ENCODE results near the gene ARHGEF7. TPM values are rescaled to one million over a fixed set of nuclear protein-coding genes. Genes with fewer than 3 reads are reported as not detected.
"Not testable (repeated sequence)": the region's sequence is repeated elsewhere in the genome, so short reads cannot be mapped to it uniquely, and the experiment has no call there.

The ARHGEF7 gene
- total RNA-seq, 2 experiments from 2014 or later = 53.1 to 53.4 TPM

DNA sequence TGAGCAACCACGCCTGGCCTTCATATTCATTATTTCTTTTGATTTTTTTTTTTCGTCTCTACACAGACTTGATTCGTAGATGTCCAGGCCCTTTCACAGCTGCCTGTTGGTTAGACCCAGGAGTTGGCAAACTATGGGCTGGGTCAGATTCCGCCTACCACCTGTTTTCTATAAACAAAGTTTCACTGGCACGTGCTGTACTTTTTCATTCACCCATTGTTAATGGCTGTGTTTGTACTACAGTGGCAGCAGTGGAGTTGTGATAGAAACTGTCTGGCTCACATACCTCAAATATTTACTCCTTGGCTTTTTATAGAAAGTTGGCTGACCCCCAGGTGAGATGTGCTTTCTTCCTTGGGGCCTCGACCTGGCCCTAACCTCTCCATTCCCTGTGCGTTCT, 132.4 kb downstream of the ARHGEF7 start:
- ChIA-PET CTCF (no interaction called here), POLR2A (no interaction called here)
- H3K36me3 Mint-ChIP-seq = peaks cover 49% of the 10 kb centered on the region
- peaks cover 12% of the 10 kb centered on the region for H3K4me1 Mint-ChIP-seq (ENCODE audit: low read depth)
- H3K4me3 Mint-ChIP-seq = no peak overlapping the region
- H3K27ac Mint-ChIP-seq = no peak overlapping the region
- H3K9me3 Mint-ChIP-seq = no peaks in the 10 kb centered on the region
- DNase-seq = no peak
- H3K27me3 Mint-ChIP-seq = no peaks in the 10 kb centered on the region
- intact Hi-C loops (cut with micrococcal nuclease) = no loop called here

- Mint-ChIP-seq H3K27ac (no peak overlapping the region), H3K9me3 (no peaks in the 10 kb centered on the region), H3K36me3 (peaks cover 55% of the 10 kb centered on the region), H3K4me1 (ENCODE audit: low read depth) (peaks cover 12% of the 10 kb centered on the region), H3K27me3 (no peaks in the 10 kb centered on the region), H3K4me3 (no peak overlapping the region)
- ChIA-PET POLR2A (no interaction called here), CTCF (interaction anchor here (1.3 to 1.9 kb wide), 2 partner anchors 24 to 181 kb away, joined by 6 read pairs; no protein-coding TSS in a partner anchor)
- DNase-seq = no peak
- intact Hi-C loops (cut with micrococcal nuclease) = no loop called here
Measured at GRCh38 chr13:111248822-111249221, 133.7 kb downstream of the ARHGEF7 start.

DNA sequence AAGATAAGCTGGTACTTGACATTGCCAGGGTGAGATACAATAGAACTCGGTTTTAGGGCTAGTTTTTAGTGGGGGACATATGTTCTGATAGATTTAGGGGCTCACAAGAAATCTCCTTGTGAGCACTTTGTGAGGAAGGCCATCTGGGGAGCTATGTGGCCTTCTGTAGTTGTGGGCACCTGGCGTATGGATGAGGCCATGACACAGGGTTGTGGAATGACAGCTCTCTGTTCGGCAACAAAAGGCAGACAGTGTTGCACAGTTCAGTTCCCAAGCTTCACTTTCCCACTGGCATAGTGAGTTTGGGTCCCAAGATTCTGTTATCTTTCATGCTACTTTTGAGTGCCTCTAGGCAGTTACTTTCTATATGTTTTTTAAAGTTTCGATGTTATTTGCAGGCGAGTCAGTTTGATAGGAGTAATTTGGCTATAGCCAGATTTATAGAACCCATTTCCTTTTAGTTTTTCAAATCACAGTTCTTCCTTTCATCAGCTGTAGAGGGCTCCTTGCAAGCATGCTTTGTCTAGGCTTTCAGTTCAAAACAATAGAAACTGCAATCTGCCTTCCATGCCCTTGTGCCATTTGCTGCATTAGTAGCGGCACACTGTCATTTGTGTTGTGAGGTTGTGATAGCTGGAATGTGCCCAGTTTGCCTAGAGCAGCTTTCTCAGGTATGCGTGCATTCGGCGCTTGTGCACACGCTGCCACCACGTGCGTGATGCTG, 134.7 kb downstream of the ARHGEF7 start:
- CTCF ChIA-PET = interaction anchor here (1.3 to 1.9 kb wide), 2 partner anchors 25 to 182 kb away, joined by 6 read pairs; no protein-coding TSS in a partner anchor
- intact Hi-C loops (cut with micrococcal nuclease) = no loop called here
- Mint-ChIP-seq H3K27me3 (no peaks in the 10 kb centered on the region), H3K4me3 (no peak overlapping the region), H3K27ac (no peak overlapping the region), H3K4me1 (ENCODE audit: low read depth) (peaks cover 11% of the 10 kb centered on the region), H3K36me3 (peaks cover 49% of the 10 kb centered on the region), H3K9me3 (no peaks in the 10 kb centered on the region)
- POLR2A ChIA-PET = no interaction called here
- no peak for DNase-seq

DNA sequence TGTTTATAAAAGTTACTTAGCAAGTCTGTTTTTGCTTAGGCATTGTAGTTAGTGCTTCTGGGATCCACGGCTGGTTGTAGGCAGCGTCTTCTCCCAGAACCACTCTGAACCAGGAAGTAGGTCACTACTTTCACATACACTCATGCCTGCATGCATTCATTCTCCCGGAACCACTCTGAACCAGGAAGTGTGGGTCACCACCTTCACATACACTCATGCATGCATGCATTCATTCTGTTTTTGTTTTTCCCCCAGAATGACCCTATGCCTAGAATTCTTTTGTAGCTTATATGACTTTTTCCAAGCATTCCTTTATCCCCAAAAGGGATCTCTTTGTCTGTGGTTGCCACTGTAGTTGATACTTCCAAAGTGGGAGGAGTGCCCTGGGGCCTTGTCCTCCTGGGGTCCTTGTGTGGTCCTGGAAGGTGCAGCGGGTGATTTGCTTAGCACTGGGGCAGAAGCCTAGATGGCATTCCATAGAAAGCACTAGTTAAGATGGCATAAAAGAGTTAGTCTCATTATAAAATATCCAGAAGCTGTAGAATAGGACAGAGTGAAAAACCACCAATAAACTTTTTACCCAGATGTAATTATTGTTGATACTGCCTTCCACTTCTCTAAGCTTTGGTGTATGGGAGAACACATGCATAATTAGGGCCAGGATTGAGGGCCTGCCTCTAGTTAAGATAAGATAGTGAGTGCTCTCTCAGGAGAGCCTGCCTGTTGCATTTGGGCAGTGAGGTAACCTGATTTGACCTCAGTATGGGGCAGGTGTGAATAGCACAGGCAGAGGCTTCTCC, 136.7 kb downstream of the ARHGEF7 start:
- H3K9me3 Mint-ChIP-seq = no peaks in the 10 kb centered on the region

DNA sequence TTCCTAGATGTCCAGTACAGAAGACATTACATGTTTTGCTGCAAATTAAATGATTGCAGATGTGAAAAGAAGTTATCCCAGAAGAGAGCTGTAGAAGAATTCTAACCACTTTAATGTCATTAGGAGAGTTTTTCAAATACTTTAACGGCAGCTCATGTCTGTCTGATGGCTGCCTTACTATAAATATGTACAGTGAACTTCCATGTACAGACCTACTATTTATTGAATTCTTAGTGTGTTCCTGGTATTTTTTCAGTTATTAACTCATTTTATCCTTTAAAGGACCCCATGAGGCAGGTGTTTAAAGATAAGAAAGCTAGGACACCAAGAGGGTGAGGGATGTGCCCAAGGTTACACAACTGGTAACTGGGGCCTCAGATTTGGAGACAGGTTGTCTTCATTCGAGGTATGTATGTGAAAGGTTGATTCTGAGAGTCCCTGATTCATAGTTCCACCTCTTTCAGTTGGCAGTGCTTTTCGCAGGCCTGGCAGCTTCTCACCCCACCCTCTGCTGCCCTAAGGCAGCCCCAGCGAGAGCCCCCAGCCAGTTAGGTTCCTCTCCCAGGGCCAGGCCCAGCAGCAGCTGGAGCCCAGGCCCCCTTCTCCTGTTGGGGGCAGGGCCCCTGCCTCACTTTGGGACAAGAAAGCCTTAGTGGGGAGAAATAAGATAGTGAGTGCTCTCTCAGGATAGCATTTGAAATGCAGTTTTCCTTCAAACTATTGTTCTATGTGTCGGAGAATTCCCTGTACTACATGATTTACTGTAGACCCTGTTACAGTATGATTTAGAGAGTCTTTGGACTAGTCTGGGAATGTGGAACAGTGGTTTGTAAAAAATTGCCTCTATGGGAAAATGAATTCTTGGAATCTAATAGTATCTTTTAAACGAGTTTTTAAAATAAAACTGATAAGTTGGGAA, 137.6 kb downstream of the ARHGEF7 start:
- no peaks in the 10 kb centered on the region for H3K27me3 Mint-ChIP-seq
- DNase-seq = no peak
- no peaks in the 10 kb centered on the region for H3K4me1 Mint-ChIP-seq (ENCODE audit: low read depth)
- ChIA-PET POLR2A (no interaction called here), CTCF (no interaction called here)
- H3K4me3 Mint-ChIP-seq = no peak overlapping the region
- intact Hi-C loops (cut with micrococcal nuclease) = no loop called here
- H3K9me3 Mint-ChIP-seq = no peaks in the 10 kb centered on the region
- no peak overlapping the region for H3K27ac Mint-ChIP-seq
- peaks cover 49% of the 10 kb centered on the region for H3K36me3 Mint-ChIP-seq

More for the DNA sequence above, 136.7 kb downstream of the ARHGEF7 start:
- no peak for DNase-seq
- Mint-ChIP-seq H3K27me3 (no peaks in the 10 kb centered on the region), H3K27ac (no peak overlapping the region), H3K36me3 (peaks cover 47% of the 10 kb centered on the region), H3K4me1 (ENCODE audit: low read depth) (no peaks in the 10 kb centered on the region), H3K4me3 (no peak overlapping the region)
- ChIA-PET CTCF (no interaction called here), POLR2A (no interaction called here)
- intact Hi-C loops (cut with micrococcal nuclease) = no loop called here

GRCh38 chr13:111253365-111253872, 138.3 kb downstream of the ARHGEF7 start:
- no peaks in the 10 kb centered on the region for H3K27me3 Mint-ChIP-seq
- no peak overlapping the region for H3K4me3 Mint-ChIP-seq
- H3K4me1 Mint-ChIP-seq (ENCODE audit: low read depth) = no peaks in the 10 kb centered on the region

GRCh38 chr13:111255228-111255790, 140.2 kb downstream of the ARHGEF7 start:
- peaks cover 11% of the 10 kb centered on the region for H3K9me3 Mint-ChIP-seq
- POLR2A ChIA-PET = no interaction called here
- no peaks in the 10 kb centered on the region for H3K4me1 Mint-ChIP-seq (ENCODE audit: low read depth)
- DNase-seq = no peak
- intact Hi-C loops (cut with micrococcal nuclease) = no loop called here
- no peak overlapping the region for H3K4me3 Mint-ChIP-seq
- CTCF ChIA-PET = interaction anchor here (1.9 kb wide), 1 partner anchor 187 kb away, joined by 5 read pairs; no protein-coding TSS in a partner anchor
- no peaks in the 10 kb centered on the region for H3K27me3 Mint-ChIP-seq
- H3K36me3 Mint-ChIP-seq = peaks cover 61% of the 10 kb centered on the region
- H3K27ac Mint-ChIP-seq = no peak overlapping the region

More at GRCh38 chr13:111253365-111253872, 138.3 kb downstream of the ARHGEF7 start:
- CTCF ChIA-PET = no interaction called here
- no peak overlapping the region for H3K27ac Mint-ChIP-seq
- intact Hi-C loops (cut with micrococcal nuclease) = no loop called here
- no peak for DNase-seq
- no peaks in the 10 kb centered on the region for H3K9me3 Mint-ChIP-seq
- peaks cover 50% of the 10 kb centered on the region for H3K36me3 Mint-ChIP-seq
- POLR2A ChIA-PET = no interaction called here

DNA sequence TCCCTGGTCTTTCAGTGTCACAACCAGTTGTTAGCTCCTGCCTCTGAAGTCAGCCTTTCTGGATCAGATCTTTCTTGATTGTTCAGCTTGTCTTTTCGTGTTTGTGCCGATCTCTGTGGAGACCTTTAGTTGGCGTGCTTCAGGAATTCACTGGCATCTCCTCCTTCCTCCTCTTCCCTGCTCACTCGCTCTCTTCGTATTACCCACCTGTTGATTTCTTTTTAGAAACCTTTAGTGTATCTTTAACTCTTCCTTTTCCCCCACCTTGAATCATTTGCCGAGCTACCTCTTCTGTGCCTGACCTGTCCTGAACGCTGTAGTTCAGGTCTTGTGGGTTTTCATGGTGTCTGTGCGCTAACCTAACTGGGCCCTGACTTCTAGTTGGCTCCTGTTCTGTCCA, 141.3 kb downstream of the ARHGEF7 start:
- no peak overlapping the region for H3K4me3 Mint-ChIP-seq
- H3K27ac Mint-ChIP-seq = no peak overlapping the region
- ChIA-PET CTCF (interaction anchor here (0.6 to 1.9 kb wide), 2 partner anchors 99 to 189 kb away, joined by 5 read pairs; no protein-coding TSS in a partner anchor), POLR2A (no interaction called here)
- H3K36me3 Mint-ChIP-seq = peaks cover 58% of the 10 kb centered on the region
- intact Hi-C loops (cut with micrococcal nuclease) = no loop called here
- no peaks in the 10 kb centered on the region for H3K27me3 Mint-ChIP-seq
- no peaks in the 10 kb centered on the region for H3K4me1 Mint-ChIP-seq (ENCODE audit: low read depth)
- H3K9me3 Mint-ChIP-seq = peaks cover 11% of the 10 kb centered on the region
- DNase-seq = no peak

DNA sequence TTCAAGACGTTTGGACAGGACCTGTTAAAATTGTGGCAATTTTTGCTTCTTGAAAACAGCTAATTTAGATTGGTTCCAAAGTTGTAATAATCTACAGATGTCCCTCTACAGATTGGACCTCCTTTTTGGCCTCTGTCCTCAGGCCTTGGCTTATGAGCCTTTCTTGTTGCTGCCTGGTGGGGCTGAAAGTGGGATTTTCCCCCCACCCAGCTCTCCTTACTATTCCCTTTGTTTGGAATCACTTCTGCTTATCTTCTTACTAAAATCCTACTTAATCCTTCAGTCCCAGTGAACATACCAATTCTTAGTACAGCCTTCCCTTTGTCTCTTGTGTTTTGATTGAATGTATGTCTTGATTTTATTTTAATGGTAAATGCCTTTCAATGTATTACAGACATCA, 141.8 kb downstream of the ARHGEF7 start:
- Mint-ChIP-seq H3K27ac (no peak overlapping the region), H3K27me3 (no peaks in the 10 kb centered on the region), H3K4me1 (ENCODE audit: low read depth) (no peaks in the 10 kb centered on the region), H3K36me3 (peaks cover 56% of the 10 kb centered on the region), H3K4me3 (no peak overlapping the region), H3K9me3 (peaks cover 11% of the 10 kb centered on the region)
- intact Hi-C loops (cut with micrococcal nuclease) = no loop called here
- DNase-seq = no peak
- ChIA-PET CTCF (interaction anchor here (1.9 kb wide), 1 partner anchor 189 kb away, joined by 5 read pairs; no protein-coding TSS in a partner anchor), POLR2A (no interaction called here)

- H3K36me3 Mint-ChIP-seq = peaks cover 53% of the 10 kb centered on the region
- not testable (repeated sequence) for H3K27me3 Mint-ChIP-seq
Measured at GRCh38 chr13:111257899-111258298, 142.8 kb downstream of the ARHGEF7 start.

DNA sequence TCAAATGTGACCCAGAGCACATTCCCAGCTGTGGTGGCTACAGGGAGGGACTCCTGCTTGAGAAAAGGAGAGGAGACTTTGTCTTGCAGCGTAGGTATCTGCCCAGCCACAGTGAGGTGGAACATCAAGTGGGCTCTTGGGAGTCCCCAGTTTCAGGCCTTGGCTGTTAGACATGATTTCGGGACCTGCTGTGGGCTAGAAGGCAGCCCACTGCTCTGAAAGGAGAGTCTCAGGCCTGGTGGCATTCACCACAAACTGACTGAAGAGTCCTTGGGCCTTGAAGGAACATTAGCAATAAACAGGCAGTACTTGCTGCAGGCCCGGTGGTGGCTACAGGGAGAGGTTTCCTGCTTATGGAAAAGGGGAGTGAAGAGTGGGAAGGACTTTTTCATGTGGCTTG, 143.5 kb downstream of the ARHGEF7 start:
- H3K27ac Mint-ChIP-seq = no peak overlapping the region
- CTCF ChIA-PET = no interaction called here
- intact Hi-C loops (cut with micrococcal nuclease) = no loop called here
- H3K36me3 Mint-ChIP-seq = peaks cover 49% of the 10 kb centered on the region
- H3K9me3 Mint-ChIP-seq = peaks cover 11% of the 10 kb centered on the region
- POLR2A ChIA-PET = no interaction called here
- H3K4me1 Mint-ChIP-seq (ENCODE audit: low read depth) = no peaks in the 10 kb centered on the region
- no peaks in the 10 kb centered on the region for H3K27me3 Mint-ChIP-seq
- DNase-seq = no peak
- H3K4me3 Mint-ChIP-seq = no peak overlapping the region

More at GRCh38 chr13:111257899-111258298, 142.8 kb downstream of the ARHGEF7 start:
- CTCF ChIA-PET; H3K4me3 Mint-ChIP-seq; POLR2A ChIA-PET; intact Hi-C loops (cut with micrococcal nuclease); H3K27ac Mint-ChIP-seq; H3K4me1 Mint-ChIP-seq (ENCODE audit: low read depth); DNase-seq: not testable (repeated sequence)
- peaks cover 11% of the 10 kb centered on the region for H3K9me3 Mint-ChIP-seq
